Frontal cortex (tissue), 4 donors: ENCODE results near the gene NUP98. TPM values are rescaled to one million over a fixed set of nuclear protein-coding genes. Genes with fewer than 3 reads are reported as not detected.

Source experiments
- DNase-seq, 2 donors: peaks; one replicate each; pipeline ENCODE4 v3.0.0; 2012; ENCODE audit warnings: low spot score in 2 of 2
- FAIRE-seq: peaks from 2 replicates; lab custom pipeline; 2012; peaks lifted over from hg19 to GRCh38; lab: Jason Lieb, UNC
- total RNA-seq: library from RNA; depleted of rRNA; stranded (reverse); fragments of >200 nt; gene quantifications from one replicate; pipeline ENCODE4 v1.2.3, GENCODE V29; 2014
- donor health status: control.
- donor health status: control.
- donor health status: control.

The NUP98 gene
- total RNA-seq, 1 donor from 2014 or later, result 73.4 TPM

DNA sequence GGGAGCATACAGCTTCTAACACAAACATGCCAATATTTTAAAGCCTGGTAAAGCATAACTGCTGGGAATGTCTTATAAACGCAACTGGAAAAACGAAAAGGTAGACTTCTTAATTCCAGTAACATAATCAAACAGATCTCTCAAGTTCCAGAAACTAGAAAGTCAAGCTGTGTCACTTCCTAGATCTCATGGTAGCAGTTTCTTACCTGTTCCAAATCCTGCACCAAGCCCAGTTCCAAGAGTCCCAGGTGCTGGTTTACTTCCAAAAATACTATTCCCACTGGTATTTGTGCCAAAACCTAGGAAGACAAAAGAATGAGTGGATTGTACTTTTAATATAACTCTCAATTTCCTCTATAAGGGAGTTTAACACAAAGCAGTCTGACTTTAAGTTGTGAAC, 44.2 kb downstream of the NUP98 start:
- no peak for FAIRE-seq

DNA sequence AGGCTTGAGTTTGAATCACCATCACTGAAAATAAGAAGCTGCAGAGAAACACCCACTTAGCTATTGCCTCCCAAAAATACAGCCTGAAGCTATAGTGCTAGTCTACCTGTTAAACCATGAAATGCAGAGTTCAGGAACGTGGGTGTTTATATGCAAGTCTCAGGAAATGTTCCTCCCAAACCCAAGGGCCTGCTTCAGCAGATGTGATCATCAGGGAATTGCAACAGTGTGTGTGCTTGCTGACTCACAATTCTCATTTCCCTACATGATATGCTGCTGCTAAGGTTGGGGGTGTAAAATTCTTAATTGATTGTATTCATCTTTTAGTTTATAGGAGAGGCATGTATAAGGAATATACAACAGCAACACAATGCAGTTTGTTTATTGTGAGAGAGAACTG, 49.6 kb downstream of the NUP98 start:
- FAIRE-seq (no peak), DNase-seq (peak in 1 of 2 donors; percentile 24)

More for the DNA sequence above, 44.2 kb downstream of the NUP98 start:
- no peak for DNase-seq

DNA sequence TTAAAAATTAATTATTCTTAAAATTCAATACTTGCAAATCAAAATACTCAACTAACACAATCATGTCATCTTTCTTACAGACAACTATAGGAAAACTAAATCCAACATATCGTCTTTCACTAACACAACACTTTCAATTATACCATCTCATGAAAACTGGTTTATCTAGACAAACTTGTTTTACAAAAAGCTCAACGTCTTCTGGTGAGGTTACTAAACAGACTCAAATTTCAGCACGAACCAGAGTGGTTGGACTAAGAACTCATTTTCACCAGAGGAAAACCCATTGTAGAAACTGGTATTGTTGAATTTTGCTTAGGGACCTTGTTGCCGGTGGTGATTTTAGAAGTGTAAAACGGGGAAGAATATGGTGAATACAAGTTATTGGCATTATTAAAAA, 52.2 kb downstream of the NUP98 start:
- FAIRE-seq (no peak), DNase-seq (no peak)

DNA sequence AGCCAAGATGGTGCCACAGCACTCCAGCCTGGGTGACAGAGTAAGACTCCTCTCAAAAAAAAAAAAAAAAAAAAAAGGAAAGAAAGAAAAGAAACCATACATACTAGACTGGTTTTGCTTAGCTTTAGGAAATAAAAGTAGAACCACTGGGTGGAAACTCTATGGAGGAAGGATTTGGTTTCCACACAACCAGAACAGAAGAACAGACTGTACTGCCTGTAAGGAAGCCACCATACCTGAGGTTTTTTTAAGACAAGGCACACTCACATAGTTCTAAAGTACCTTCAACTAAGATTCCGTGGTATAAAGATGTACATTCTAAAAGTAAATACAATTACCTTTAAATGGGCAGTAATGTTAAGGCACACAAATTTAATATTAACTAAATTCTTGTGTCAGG, 58.6 kb downstream of the NUP98 start:
- FAIRE-seq (no peak), DNase-seq (no peak)

DNA sequence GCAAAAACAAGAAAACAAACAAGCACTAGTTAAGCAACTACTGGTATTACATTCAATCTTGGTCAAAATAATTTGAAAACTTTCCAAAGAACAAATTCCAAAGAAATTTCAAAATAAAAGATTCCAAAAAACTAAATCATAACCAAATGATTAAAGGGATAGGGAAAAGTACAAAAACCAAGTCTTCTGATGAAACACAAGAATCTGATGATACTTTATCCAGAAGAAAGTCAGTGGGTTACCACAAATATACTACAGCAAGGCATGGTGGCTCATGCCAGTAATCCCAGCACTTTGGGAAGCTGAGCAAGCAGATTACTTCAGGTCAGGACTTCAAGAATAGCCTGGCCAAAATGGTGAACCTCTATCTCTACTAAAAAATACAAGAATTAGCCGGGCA, 59.1 kb downstream of the NUP98 start:
- FAIRE-seq (no peak), DNase-seq (no peak)

DNA sequence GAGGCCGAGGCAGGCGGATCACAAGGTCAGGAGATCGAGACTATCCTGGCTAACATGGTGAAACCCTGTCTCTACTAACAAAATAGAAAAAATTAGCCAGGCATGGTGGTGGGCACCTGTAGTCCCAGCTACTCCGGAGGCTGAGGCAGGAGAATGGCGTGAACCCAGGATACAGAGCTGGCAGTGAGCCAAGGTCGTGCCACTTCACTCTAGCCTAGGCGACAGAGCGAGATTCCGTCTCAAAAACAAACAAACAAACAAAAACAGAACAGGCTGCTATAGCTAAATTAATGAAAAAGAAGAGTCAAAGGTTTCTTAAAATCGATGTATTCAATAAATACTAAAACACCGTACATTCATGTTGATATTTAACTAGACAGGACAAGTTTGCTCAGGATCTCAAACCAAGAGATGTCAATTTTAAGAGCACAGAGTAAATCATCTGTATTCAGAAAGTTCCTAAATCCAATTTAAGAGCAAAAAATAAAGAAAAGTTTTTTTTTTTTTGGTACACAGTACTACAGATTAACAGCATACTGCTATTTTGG, 59.9 kb downstream of the NUP98 start:
- DNase-seq (no peak), FAIRE-seq (no peak)

DNA sequence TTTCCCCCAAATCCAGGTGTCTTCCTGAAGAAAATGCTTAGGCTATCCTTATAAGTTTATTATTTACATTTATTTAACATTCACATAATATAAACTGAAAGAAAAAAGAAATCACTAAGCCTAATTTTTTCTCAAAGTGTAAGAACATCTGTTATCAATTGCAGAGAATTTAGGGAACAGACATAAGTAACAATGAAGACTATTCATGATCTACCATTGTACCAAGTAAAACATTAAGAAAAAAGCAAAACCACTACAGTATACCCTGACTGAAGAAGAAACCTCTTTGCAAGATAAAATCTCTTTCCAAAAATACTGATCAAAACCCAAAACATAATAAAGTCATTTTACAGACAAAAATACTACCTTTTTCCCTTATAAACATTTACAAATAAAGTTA, 60.5 kb downstream of the NUP98 start:
- FAIRE-seq (no peak), DNase-seq (no peak)

DNA sequence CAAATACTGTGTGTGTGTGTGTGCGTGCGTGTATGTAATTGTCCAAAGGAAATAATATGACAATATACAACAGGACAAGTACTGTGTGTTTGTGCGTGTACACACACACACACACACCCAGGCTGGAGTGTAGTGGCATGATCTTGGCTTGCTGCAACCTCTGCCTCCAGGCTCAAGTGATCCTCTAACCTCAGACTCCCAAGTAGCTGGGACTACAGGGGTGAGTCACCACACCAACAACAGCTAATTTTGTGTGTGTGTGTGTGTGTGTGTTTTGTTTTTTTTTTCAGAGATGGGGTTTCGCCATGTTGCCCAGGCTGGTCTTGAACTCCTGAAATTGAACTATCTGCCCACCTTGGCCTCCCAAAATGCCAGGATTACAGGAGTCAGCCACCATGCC, 61.5 kb downstream of the NUP98 start:
- FAIRE-seq, result no peak
- DNase-seq, result no peak

DNA sequence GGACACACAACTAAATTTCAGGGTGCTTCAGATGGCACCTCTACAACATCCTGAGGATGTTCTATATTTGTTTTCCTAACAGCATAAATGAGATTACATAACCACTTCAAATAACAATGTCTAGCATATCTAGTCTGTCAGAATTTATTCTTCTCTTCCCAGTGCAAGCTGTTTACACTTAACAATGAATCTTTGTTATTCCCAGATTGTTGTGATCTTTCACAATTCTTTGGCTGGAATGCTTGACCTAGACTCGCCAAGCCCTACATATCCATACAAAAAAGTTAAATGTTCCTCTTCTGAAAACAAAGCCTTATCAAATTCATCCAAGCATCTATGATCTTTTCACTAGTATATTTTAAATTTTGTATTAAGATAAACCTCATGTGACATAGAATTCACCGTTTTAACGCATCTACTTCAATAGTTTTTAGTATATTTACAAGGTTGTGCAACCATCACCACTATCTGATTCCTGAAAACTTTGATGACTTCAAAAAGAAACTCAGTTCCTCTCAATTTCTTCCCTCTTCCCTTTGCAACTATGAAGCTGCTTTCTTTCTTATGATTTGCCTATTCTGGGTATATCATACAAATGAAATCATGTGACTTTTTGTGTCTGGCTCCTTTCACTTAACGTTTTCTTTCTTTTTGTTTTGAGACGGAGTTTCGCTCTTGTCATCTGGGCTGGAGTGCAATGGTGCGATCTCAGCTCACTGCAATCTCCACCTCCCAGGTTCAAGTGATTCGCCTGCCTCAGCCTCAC, 64.5 kb downstream of the NUP98 start:
- DNase-seq (no peak), FAIRE-seq (peak; percentile 17)

DNA sequence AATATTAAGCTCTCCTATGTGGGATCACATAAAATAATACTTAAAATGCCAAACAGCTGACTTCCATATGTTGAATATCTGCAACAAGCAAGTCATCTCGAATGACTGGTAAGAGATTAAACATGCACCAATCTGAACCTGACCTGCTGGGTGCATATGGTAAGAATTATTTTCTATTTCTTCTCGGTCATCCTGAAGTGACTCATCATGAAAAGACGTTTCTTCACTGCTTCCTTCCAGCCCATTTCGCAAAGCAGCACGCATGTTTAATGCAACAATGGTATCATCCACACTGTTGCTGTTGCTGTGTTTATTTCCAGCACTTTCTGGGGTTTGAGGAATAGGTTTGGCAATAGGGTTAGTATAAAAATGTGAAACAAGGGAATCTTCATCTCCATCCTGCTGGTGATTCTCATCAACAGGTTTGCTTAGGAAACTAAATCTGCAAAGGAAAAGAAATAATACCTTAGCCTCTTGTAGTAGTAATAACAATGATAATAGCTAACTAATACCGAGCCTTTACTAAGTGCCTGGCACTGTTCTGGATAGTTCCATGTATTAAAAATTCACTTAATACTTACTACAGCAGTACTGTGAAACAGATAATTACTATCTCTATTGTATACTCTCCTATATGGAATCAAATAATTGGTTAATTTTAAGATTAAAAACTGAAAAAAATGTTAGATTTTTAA, 74.2 kb downstream of the NUP98 start:
- FAIRE-seq, result no peak
- no peak for DNase-seq

DNA sequence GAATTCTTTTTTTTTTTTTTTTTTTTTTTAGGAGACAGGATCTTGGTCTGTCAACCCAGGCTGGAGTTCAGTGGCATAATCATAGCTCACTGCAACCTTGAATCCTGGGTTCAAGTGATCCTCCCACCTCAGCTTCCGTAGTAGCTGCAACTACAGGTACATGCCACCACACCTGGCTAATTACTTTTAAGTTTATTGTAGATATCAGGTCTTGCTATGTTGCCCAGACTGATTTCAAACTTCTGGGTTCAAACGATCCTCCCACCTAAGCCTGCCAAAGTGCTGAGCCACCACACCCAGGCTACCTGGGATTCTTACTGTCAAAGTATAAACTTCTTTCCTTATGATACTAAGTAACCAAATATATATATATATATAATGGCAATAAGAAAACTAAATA, 75.3 kb downstream of the NUP98 start:
- DNase-seq (no peak), FAIRE-seq (no peak)

DNA sequence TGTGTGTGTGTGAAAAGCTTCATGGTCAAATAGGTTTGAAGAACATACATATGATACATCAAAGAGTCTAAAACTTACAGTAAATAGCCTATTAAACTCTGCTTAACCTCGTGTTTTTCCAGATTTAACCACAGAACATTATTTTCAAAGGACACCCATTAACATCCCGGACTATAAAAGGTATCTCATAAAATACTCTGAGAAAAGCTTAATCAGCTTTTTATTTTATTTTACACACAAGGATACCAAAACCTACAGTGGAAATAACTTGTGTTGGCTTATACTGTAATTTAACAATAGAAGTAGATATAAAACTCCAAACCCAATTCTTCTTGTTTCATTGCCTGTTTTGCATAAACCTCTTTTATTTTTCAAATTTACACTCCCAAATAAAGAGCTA, 76.4 kb downstream of the NUP98 start:
- no peak for FAIRE-seq
- no peak for DNase-seq

DNA sequence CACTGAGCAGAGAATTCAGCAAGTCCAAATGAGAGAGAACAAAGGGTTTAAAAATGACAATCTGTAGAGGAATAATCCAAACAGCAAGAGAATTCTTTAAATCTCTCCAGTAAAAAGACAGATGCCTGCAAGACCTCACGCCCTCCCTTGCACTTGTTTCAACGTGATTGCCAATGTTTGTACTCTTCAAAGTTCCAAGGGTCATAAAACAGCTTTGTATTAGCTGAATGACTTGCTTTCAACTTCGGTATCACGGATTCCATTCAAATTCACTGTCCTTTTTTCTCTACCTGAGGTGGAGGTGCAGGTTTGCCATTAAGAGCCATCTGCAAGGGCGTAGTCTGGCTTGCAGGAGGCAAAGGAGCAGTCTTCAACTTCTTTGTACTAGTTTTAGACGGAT, 85.1 kb downstream of the NUP98 start:
- FAIRE-seq (no peak), DNase-seq (no peak)

DNA sequence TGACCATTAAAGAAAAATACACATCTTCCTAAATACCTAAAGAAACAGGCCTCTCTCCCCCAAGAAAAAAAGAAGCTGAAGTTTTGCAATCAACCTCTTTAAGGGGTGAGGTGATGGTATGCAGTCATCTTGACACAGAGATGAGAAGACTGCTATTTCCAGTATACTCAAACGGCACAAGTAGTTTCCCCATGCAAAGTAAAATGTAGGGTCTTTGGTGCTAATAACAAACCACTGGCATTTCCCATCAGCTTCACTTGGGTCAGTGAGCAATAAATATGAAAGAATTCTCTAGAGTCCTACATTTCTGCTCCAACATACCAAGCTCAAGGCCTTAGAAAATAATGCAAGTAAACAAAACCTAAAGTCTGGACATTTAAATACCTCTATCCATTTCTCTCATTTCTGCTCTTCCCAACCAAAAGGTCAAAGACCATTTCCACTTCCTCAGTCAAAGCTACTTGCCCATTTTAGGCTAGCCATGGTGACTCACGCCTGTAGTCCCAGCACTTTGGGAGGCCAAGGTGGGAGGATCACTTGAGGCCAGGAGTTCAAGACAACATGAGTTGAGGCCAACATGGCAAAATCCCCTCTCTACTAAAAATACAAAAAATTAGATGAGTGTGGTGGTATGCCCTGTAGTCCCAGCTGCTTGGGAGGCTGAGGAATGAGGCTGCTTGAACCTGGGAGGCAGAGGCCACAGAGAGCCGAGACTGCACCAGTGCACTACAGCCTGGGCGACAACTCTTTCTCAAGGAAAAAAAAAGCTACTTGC, 86.7 kb downstream of the NUP98 start:
- FAIRE-seq, result no peak
- no peak for DNase-seq

DNA sequence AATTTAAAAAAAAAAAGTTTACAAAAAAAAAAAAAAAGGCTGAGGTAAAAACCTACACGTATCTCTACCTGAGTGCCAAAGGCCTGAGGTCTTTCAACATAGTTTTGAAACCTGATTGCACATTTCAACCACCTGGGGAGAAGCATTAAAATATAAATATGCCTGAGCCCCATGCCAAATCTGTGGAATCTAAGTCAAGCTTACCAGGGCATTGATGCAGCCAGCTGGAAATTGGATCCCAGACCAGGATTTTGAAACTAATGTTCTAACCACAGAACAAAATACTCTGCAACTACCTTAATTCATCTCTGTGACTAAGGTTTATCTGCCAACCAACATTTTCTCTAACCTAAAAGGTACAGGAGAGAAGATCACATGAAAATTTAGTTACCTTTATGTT, 87.4 kb downstream of the NUP98 start:
- FAIRE-seq (no peak), DNase-seq (no peak)

DNA sequence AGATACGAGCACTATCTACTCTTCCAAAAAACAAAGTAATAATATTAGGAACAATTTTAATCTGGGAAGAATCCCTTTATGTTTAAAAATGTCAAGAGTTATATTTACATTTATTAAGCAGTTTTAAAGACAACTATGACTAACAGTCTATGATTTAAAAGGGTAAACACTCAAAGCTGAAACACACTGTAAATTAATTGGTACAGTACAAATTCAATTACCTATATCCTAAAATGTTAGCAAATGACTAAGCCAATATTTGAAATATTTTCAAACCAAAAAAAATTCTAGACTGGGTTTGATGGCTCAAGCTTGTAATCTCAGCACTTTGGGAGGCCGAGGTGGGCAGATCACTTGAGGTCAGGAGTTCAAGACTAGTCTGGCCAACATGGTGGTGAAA, 90.2 kb downstream of the NUP98 start:
- FAIRE-seq, result no peak
- no peak for DNase-seq

DNA sequence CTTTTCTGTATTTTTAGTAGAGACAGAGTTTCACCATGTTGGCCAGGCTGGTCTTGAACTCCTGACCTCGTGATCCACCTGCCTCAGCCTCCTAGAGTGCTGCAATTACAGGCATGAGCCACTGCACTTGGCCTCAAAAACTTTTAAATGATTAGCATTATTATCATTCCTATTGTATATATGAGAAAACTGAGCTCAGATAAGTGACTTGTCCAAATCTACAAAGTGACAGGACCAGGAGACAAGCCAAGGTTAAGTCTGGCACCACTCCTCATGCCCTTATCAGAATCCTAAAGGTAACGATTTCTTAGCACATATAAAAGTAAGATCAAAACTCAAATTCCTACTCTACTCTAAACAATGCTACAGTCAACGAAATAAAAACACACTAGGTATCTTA, 94.0 kb downstream of the NUP98 start:
- FAIRE-seq (no peak), DNase-seq (no peak)

DNA sequence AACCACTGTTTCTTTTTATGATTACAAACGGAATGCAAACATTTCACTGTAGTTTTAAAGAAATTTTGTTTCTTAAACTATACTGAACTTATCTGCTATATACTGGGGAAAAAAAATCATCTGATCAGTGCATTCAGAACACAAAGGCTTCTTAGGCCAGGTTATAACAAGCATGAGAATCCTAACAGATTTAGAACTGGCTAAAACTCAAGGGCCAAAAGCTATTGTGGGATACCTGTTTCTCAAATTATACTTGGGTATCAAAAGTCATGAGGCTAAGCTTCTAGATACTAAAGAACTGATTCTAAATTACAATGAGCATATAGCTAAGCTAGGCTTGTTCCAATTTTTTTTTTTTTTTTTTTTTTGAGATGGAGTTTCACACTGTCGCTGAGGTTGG, 96.4 kb downstream of the NUP98 start:
- FAIRE-seq, result no peak
- DNase-seq, result no peak

DNA sequence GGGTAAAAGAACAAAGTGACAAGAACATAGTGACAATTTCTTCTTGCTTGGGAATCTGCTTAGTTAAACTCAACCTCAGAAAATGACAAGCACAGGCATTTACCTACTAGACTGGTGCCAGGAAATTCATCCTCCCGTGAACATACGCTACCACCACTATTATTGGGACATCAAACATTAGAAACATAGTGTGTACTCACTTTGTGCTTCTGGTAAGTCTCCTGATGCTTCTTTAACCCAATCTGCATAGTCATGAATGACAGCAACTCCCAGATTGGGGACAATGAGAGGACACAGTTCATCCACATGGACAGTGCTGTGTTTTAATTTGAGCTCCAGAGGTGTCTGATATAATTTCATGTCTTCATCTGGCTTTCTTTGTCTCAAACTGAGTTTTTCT, 96.9 kb downstream of the NUP98 start:
- no peak for FAIRE-seq
- no peak for DNase-seq

DNA sequence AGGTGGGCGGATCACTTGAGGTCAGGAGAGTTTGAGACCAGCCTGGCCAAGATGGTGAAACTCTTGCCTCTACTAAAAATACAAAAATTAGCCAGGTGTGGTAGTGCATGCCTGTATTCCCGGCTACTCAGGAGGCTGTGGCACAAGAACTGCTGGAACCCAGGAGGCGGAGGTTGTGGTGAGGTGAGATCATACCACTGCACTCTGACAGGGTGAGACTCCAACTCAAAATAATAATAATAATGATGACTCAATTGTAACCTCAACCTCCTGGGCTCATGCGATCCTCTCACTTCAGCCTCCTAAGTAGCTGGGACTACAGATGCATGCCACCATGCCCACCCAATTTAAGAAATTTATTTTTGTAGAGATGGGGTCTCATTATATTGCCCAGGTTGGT, 110.6 kb downstream of the NUP98 start:
- no peak for DNase-seq
- no peak for FAIRE-seq

DNA sequence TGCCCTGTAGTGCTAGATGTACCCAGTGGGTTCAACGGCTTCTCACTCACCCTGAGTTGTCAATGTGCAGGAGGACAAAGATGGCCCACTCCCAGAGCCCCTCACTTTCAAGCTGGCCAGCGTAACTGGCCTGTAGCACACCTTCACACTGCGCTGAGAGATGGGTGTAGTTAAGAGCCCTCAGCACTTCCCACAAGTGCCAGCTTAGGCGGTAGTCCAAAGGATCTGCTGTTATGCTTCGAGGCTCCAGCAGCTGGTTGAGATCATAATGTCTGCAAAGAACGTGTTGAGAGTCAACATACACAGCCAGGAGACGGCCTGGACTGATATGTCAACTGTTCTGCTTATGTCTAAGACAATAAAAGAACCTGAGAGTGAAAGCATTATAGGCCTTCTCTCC, 111.4 kb downstream of the NUP98 start:
- no peak for FAIRE-seq

More for the DNA sequence above, 111.4 kb downstream of the NUP98 start:
- no peak for DNase-seq
